IPS DF 19.7 (cell line): Measurements from ENCODE around the gene DENND1A.

ENCODE experiments used
- DNase-seq: peaks from one replicate; pipeline ENCODE4 v3.0.0-alpha.2; 2013; ENCODE audit warnings: low read depth, low spot score

Gene DENND1A

DNA sequence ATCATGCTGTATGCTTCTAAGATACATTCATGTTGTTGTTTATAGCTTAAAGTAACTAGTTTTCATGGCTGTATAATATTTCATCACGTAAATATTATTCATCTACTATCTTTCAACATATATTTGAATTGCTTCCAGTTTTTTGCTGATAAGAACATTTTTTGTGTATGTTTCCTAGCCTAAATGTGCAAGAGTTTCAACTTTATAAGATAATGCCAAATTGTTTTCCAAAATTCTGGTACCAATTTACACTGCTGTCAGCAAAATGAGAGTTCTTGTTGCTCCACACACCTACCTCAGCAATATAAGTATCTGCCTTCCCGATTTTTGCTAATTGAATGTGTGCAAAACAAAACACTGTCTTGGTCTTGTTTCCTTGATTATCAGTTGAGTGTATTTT lies 395.6 kb downstream of the DENND1A start:
- DNase-seq = no peak

DNA sequence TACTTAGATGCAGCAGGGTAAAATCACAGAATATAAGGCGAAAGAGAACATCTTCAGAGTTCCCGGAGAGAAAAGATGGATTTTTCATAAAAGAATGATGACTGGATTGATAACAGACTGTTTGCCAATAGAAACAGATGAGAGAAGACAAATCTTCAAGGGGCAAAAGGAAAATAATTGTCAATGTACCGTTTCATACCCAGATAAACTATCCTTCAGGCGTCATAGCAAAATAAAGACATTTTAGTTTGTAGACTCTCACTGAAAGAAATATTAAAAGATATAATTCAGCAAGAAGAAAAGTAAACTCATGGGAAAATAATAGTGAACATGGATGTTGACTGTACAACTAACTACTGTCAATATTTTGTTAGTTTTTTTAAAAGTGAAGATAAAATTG lies 399.7 kb downstream of the DENND1A start:
- no peak for DNase-seq

DNA sequence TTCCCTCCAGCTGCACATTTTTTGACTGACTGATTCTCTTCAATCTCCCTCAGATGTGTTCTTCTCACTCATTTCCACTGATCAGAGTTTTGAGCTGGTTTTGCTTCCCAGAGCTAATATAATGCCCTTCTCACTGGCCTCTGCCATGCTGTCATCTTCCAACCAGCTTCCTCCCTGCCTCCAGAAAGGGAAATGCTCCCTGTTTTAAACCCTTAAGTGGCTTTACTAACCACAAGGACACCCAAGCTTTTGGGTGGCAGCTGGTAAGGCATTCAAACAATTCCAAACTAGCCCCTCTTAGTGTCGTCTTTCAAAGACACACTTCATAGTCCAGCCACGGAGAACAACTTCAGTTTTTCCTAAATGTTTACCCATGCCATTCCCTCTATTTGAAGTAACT lies 401.4 kb downstream of the DENND1A start:
- no peak for DNase-seq

DNA sequence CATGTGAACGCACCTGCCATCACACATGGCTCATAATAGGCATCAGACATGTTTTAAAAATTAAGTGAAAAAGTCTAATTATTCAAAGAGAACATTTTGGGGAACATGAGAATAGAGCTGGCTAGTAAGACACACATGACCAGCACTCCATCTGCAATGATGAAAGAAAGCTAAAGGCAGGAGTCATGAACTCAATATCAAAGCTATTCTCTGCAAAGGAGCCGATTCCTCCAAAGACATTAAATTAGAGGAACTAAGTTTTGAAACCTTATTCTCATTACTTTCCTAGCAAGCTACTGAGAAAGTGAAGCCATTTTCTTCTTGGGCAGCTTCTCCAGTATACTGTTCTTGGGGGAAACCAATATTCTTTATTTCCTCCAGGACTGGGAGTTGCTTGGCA lies 401.9 kb downstream of the DENND1A start:
- no peak for DNase-seq

DNA sequence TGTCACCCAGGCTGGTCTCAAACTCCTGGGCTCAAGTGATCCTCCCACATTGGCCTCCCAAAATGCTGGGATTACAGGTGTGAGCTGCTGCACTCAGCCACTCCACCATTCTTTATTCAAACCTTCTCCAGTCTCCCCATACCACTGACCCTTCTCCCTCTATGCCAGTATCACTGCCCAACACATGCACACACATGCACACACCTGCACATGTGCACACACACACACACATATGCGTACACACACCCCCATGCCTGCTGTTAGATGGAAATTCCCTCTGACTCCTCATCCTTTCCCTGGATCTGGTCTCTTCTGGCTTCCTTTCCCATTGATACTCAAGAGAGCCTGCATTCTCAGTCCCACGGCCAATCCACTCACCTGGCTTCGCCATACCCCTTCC lies 404.0 kb downstream of the DENND1A start:
- no peak for DNase-seq

DNA sequence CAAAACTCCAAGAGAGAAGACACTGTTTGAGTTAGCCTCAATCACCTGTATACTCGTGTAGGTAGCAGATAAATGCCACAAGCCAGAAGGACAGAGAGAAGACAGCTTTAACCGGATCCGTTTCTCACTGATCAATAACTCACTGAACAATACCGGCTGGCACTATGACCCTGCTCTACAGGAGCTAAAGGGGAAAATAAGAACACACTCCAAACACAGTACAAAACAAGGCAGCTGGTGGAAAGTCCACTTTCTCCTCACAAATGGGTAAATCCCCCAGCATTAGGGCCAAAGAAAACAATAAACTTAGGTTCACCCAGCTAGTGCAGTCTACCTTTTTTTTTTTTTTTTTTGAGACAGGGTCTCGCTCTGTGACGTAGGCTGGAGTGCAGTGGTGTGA lies 404.5 kb downstream of the DENND1A start:
- DNase-seq = no peak

DNA sequence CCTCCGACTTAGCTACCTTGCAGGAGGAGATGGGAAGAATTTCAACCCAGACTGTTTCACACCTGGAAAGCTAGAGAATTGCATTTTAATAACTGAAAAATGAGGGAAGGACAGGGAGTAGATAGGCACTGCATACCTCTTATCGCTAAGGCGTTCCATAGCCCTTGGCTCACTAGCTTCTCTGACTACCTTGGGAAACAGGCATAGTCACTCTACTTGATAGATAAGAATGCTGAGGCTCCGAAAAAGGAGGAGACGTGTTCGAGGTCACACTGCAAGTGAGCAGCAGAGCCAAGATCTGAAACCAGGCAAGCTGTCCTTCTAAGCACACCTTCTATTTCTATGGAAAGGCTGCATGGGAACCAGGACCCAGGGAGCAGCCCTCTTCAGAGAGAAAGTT lies 405.1 kb downstream of the DENND1A start:
- DNase-seq = no peak

DNA sequence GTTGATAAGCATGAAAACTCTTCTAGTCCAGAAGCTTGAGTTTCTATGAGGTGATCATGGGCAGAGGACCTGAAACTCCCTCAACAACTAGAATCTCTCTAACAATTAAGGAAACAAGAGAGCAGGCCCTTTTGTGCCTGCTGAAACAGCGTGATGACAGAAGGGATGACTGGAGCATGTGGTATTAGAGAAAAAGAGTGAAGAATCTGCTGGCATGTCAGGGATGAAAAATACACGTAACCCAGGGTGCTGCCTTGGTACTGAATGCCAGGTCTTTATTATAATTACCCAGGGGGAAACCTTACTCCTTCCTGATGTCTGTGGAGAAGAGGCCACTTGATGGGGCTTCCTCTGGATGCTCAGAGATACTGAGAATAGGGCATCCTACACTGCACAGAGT lies 406.1 kb downstream of the DENND1A start:
- DNase-seq = no peak

DNA sequence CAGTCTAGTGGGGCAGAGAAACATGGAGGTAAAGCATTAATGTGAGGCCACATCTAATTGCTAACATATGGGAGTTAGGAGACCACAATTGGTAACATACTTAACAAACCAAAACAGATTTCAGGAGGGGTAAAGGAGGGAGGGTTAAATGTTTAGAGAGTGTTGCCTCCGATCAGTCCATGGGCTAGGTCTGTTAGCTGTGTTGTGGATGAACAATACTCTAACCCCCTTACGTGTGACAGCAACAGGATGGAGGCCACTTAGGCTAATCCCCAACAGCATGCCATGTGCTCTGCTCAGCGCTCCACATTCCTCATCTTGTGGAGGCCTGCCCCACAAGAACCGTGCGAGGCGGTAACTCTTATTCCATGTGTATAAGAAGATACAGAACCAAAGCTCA lies 406.9 kb downstream of the DENND1A start:
- DNase-seq = no peak

DNA sequence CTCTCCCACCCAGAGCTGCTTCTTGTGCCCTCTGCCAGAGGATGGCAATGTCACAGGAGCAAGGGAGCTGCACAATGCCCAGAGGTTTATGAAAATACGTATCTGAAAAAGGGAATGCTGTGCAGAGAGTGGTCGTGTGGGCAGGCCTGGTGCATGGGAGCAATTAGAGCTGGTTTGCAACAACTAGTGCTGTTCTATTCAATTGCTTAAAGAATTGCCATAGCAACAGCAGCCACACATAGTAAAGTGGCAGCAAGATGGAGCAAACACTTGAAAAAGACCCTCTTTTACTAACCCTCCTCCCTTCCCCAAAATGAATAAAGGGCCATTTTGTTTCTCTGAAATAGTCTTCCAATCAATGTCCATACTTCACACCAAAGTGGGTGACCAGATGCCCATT lies 407.7 kb downstream of the DENND1A start:
- DNase-seq = no peak

DNA sequence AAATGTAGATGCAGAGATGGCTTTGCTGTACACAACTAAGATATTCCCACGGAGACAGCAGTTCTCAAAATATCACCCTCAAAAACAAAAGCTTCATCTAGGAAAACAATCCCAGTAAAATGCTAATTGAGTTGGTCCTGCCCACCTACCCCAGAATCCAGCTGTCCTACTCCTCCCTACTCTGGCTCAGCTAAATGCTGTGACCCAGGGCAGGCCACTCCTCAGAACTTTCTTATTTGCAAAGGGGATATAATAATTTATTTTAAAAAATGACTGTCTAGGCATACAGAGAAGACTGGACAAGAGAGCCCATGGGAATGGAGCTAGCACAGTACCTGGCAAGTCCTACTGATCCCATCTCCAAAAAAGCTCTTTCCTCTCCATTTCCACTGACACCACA lies 411.6 kb downstream of the DENND1A start:
- DNase-seq = no peak

DNA sequence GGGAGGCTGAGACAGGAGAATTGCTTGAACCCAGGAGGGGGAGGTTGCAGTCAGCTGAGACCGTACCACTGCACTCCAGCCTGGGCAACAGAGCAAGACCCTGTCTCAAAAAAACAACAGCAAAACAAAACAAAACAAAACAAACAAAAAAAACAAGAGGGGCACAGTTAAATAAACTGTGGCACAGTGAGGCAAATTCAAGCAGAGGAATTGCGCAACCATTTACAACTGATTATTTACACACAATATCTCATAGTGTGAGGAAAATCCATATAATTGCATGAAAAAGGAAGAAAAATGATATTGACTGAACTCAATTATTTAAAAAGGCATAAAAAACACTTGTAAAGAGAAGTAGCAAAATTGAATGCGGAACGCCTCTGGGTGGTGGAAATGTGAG lies 412.4 kb downstream of the DENND1A start:
- DNase-seq = no peak

DNA sequence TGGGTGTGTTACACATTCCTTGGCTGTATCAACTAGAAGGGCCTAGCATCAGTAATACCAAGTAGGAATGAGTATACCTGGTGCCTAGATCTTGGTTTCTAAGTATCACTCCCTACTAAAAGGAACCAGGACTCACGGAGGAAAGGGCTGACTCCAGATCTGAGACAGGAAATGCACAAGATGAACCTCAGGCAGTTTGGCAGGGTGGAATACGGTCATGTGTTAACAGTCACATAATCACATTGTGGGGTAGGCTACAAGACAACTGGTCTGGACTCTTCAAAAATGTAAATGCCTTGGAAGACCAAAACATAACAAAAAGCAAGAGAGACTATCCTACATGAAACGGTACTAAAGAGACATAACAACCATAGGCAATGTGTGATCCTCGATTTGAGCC lies 415.2 kb downstream of the DENND1A start:
- DNase-seq = no peak

DNA sequence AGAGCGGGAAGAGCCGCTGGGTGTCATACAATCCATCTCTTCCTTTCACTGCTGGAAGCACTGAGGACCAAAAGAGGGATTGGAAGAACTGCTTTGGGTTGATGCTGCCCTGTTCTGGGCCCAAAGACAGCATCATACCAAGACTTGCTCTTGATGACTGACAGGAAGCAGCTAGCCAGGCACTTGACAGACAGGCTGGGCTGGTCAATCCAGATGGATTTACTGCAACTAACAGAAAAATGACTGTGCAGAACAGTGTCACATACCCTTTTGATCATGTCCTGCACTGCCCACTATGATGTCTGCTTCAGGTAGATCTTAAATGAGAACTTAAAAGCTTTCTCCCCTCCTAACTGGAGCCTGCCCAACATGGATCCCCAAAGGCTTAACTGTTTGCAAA lies 416.4 kb downstream of the DENND1A start:
- DNase-seq = no peak

DNA sequence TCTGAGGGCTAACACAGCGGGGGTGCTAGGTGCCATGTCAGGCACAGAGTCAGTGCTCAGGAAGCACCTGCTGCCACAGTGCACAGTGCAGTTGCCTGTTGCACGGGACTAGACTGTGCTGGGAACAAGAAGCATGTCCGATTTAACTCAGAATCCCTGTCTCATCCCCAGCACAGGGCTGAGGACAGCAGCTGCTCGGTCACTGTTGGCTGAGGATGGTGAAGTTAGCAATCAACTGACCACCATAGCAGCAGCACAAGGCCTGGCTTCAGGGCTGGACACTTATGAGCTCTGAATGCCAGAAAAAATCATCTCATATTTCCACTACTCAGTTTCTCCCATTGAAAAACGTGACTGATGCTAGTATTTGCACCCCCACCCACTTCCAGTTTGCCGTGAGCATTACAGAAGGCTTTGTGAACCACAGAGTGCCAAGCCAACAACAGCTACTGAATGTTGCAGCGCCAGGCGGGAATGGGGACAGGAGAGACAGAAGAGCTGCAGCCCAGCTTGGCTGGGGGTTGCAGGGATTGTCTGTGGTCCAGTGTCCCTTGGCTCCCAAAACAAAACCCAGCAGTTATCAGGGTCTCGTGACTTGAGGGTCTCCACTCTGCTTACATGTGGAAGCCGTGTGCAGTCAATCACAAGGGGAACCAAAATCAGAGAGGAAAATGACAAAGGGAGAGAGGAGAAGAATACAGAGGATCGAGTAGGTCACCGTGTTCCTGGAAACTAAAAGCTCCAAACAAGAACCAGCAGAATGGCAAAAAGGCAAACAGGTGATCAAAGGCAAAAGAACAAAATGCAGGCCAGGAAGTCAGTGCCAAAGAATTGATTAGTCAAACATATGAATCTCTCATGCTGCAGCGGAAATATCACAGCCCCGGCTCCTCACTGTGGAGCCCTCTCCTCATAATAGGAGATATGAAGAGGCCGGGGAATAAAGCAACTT lies 418.3 kb downstream of the DENND1A start:
- no peak for DNase-seq

DNA sequence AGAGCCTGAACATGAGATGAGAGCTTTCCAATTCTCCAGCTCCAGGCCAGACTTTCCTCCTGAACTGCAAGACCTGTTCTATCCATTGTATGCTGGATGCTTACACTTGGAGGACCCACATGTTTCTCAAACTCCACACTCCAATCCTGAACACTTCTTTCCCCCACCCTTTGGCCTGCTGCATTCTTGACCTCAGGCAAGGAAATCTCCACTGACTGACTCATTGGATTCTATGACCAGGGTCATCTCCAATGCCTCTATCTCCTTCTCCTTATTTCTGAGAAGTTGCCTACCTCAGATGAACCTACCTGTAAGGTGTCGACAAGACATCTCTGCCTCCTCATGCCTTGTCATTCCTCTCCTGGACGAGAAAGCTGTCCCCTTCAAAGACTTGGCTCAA lies 420.3 kb downstream of the DENND1A start:
- DNase-seq = no peak

DNA sequence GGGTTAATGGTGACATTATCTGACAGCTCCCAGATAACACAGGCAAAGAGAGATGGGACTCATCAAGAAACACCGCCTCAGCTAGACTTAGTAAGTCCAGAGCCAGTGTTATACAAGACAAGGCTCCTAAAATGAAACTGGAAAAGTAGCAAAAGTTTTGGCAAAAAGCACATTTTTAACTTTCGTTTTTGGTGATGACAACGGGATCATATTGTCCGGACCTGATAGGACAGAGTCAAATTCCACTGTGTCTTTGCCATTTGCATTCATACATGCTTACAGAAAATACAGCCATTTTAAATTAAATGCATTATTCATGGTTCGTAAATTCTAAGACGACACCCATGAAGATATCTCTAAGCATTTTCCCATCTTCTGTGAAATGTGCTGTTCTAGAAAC lies 421.9 kb downstream of the DENND1A start:
- no peak for DNase-seq

DNA sequence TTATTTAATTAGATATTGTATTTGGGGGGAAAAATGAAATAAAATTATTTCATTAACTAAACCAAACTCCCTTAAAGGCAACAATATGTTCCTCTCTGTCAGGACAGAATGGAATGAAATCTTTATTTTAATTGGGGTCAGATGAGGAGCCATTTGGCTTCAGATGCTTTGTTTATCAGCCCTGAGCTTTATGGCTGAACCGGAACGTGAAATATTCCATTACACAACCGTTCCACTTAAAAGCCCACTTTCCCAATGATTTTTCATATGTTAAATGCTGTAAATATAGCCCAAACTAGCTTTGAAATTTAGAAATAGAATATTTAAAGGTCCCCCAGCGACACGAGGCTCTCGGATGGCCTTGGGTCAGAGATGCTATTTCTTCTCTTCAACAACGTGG lies 424.4 kb downstream of the DENND1A start:
- no peak for DNase-seq

DNA sequence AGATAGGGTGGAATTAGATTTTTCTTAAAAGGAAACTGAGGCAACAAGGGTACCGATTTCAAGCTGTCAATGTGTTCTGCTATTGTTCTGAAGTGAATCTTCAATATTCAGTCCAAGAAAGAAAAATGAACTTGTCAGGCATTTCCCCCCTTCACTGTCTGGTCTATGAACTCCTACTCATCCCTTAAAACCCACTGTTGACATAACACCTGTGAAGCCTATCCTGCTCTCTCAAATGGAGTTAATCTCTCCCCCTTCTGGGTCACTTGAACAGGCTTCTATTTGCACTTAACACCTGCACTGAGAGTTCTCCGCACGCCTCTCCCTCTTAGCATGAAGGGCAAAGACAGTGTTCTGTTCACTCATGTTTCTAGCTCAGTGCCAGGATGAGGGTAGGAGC lies 429.6 kb downstream of the DENND1A start:
- DNase-seq = no peak

DNA sequence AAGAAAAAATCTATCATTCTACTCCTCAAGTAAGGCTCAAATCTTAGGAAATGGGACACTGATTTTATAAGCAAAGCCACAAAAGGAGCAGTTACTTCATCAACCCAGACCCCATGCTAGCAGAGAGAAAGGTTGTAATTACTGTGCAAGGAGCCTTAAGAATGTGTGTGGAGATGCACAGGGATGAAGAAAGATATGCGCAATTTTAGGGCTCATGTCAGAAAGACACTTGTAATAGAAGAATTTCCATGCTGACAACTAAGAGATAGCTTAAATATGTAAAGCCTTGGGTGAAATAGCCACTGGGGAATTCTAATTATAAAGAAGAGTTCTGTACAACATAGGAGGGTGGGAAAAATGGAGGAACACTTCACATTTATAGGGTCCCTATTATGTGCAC lies 432.1 kb downstream of the DENND1A start:
- DNase-seq = no peak

DNA sequence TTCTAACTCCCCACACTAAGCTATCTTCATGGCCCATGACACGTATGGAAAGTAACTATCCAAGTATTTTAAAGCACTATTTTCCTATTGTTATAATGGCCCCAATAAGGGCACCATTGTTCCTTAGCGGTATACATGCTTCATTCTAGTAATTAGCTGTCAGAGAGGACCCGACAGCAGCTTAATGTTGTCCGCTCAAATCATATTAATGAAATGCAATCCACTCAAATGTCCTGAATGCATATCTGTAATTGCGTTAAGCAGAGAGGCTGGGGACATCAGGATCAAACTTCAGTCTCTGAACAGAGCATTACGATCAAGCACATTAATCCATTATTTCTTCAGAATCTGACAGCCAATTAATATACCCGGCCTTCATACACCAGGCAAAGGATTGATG lies 434.2 kb downstream of the DENND1A start:
- DNase-seq = no peak

DNA sequence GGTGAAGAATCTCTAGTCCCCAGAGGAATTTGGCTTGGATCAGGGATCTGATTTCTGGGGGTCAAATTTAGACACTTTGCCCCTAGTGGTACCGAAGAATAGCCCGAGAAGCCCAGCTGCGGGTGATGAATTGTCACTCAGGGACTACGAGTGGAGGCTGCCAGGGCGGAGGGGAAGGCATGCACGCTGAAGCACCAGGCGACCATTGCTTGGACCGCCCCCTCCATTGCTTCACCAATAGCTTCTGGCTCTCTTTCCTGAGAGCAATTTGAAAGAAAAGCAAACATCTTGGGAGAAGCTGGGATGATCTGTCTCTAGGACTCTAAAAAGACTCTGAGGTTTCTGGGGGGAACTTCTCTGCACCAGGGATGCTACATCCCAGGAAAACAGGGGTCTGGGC lies 436.3 kb downstream of the DENND1A start:
- no peak for DNase-seq

DNA sequence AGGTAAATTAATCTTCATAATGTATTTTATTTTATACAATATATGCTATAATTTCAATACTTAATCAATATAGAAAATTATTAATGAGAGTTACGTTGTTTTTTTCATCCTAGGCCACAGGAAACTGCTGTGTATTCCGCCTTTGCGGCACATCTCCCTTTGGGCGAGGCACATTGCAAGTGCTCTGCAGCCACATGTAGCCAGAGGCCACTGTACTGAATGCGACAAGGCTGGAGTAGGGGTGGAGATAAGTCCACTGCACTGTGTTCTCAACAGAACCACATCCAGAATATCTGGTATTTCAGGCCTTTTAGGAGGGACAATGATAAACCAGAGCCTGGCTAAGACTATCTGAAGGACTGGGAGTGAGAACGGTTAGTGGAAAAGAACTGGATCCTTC lies 439.2 kb downstream of the DENND1A start:
- no peak for DNase-seq
